HG02938 (cell line): ENCODE results near the gene BST1.

Experiments used
- ATAC-seq: cut with Tn5 transposase; IDR thresholded peaks from one replicate; pipeline ENCODE4 v1.9.1; 2021; ENCODE audit warnings: mild to moderate bottlenecking, moderate library complexity; ENCODE audit not compliant: unreplicated experiment

Gene BST1, protein sequence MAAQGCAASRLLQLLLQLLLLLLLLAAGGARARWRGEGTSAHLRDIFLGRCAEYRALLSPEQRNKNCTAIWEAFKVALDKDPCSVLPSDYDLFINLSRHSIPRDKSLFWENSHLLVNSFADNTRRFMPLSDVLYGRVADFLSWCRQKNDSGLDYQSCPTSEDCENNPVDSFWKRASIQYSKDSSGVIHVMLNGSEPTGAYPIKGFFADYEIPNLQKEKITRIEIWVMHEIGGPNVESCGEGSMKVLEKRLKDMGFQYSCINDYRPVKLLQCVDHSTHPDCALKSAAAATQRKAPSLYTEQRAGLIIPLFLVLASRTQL

GRCh38 chr4:15702941-15703403, at the start of gene BST1:
Gene BST1, plus strand, starts transcription at chr4:15703065. Its CDS starts 80 bp downstream, at chr4:15703145.
- no peak for ATAC-seq

DNA sequence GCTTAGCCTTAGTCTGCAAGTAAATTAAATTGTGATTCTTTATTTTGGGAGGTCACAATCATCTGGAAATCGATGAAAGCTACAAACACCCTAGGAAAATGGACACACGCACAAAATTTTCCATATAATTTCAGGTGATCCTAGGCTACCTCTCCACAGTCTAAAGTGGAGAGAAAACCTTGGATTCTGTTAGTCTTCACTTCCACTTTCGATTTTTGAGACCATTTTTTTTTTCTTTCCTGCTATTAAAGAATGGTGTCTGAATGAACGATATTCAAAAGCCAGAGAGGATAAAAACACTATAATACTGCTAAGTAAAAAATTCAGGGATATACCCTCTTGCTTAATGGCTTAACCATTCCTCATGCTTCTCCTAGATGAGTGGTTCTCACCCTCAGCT, 49.4 kb upstream of the BST1 start:
- ATAC-seq: no peak

DNA sequence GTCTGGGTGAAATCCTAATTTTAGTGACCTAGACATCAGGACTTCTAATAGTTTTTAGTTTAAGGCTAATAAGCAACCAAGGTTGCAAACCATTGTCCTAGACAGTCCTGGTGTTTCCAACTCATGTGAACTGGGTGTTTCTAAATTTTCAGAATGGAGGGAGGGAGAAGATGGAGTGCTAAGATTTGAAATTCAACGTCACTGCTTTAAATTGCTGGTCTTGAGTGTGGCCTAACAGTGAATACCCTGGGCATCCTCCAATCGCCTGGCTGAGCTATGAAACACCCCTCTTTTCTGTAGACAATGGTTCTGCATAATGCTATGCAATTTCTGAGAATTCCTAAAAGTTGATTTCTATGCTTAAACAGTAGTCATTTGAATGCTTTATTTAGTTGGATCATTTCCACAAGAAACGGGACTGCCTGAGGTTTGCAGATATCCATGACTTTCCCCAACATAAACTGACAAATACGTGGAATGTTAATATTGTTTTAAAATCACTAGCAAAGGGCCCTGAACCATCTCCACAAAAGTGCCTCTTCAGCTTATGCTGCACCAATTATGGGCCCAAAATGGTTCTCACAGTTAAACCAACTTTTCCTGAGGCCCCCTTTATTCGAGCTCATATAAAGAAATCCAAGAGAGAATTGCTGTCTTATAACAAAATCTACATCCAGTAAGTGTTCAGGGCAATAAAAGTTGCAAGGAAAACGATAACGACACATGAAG, 48.8 kb upstream of the BST1 start:
- ATAC-seq: peak; percentile 31

DNA sequence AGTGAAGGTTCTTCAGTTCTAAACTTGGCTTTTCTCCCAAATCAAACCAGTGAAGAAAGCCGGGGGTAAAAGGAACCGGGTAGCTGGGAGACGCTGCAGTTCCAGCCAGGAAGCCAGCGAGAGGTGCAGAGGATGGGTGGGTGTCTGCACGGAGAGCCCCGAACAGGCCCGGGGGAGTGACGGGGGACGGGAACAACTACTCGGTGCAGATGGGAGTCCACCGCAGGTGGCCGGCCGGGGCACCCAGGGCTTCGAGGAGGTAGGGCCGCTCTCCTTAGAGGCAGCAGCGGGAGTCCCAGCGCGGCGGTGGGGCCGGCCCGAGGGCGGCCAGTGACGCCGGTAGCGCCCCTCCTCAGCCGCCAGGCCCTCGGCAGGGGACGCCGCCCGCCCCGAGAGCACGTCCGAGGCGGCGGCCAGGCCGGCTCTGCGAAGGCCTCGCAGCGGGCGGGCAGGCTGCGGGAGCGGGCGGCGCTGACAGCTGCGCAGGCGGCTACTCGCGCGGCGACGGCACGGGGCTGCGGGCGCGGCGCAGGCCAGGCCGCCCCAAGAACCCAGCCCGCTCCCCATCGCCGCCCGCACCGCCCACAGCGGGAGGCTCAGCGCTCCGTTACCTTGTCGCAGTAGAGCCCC, 48.2 kb upstream of the BST1 start:
- ATAC-seq: peak; percentile 45

- ATAC-seq: peak; percentile 58
Observed at GRCh38 chr4:15655223-15656037, 47.4 kb upstream of the BST1 start, which contains the start of gene FBXL5. Gene FBXL5, minus strand, starts transcription at chr4:15655357. Its CDS starts 70 bp downstream, at chr4:15655287.

DNA sequence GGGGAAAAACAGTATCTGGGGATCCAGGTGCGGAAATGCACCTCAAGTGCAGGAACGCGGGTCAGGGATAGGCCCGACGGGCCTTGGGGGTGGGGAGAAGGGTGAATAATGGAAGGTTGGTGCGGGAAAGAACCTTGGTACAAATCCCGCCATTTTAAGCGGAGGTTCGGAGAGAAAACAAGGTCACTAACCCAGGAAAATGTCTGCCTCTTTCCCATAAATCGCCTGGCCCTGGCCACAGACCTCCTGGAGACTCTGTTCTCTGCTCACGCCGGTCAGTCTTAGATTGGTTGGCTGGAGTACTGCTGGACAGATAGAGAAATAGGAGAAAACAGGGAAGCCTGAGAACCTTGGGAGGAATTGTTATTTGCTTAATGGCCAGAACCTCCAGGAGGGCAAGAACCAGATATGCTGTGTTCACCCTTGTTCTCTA, 46.8 kb upstream of the BST1 start:
- no peak for ATAC-seq

DNA sequence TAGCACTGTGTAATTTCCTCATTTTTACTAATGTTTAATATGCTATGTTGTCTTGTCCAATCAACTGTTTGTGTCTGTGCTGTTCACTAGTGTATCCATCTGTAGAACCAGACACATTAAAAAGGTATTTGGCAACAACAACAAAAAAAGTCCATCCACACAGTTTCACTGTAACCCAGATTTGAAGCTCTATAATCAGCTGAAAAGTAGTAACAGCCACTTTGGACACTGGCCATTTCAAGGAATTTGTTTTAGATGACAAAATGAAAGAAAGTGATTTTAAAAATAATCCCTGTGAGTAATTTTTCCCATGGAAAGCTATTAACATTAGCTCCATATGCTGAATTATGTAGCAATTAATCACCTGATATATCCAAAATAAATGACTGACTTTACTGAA, 45.5 kb upstream of the BST1 start:
- no peak for ATAC-seq

GRCh38 chr4:15658136-15658770, 44.6 kb upstream of the BST1 start:
- no peak for ATAC-seq

DNA sequence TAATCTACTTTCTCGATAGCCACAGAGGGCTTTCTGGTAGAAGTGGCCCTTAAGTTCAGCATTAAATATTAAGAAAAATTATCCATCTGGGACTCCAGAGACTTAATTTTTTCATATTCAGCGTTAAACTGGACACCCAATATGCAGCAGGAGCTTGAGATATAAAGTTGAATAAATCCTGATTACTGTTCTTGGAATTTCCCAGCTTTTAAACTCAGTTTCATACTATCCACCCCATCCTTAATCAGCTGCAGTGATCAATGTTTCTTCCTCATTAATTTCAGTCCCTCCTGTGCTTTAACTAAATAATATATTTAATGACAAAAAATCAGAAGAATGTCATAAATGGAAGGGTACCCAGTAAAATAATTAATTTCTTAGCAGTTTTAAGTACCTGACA, 44.1 kb upstream of the BST1 start:
- ATAC-seq: no peak

DNA sequence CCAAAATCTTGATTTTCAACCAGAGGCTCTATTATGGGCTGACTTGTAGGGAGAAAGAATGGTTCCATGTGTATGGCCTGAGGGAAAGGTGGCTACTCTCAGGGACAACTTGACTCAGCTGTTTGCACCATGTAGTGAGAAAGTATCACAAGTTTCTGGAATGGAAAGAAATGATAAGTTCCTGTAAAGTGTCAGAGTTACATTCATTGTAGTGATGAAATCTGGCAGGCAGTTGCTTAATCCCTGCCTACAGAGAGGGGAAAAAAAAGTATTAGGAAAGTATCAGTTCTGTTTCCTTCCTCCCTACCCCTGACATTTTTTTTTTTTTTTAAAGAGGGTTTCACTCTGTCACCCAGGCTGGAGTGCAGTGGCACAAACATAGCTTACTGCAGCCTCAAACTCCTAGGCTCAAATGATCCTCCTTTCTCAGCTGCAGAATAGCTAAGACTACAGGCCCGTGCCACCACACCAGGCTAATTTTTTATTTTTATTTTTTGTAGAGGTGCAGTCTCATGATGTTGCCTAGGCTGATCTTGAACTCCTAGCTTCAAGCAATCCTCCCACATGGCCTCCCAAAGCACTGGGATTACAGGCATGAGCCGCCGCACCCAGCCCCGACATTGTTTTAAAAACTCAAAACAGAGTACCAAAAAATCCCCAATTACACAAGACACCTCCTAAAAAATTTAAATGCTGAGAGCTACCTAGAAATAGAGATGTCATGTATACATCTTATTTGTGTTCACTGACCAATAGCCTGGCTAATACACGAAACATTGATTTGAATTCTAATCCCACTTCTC, 42.9 kb upstream of the BST1 start:
- ATAC-seq: no peak

DNA sequence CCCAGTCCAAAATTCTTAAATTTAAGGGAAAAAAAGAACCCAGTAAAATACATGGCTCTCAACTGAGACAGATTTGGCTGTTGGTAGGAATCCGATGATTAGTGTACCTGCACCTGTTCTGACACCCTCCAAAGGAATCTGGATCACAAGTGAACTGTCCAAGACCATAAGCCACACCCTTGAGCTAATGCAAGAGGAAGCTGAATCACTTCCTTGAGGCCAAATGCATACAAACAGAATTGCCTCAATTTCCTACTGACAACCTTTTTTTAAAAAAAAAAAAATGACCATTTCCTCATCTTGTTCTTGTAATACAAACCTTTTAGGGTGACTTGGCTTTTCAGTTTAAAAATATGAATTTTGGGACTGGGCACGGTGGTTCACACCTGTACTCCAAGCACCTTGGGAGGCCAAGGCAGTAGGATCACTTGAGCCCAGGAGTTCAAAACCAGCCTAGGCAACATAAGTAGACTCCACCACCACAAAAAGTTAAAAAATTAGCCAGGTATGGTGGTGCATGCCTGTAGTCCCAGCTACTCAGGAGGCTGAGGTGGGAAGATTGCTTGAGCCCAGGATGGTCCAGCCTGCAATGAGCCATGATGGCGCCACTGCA, 37.0 kb upstream of the BST1 start:
- ATAC-seq: no peak

DNA sequence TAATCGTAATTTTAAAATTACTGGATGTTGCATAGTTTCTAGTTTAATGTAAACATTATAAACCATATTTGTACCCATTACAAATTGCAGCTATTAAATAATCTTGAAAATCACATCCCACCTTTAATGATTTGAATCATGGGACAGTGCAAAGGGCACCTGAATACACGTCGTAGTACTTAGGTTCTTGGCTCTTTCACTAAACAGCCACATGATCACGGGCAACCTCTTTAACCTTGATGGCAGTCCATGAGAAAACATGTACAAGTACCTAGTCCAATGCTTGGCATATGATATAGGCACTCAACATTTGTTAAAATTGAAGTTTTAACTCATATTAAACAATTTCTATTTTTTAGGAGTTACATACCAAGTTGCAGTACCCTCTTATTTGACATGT, 35.9 kb upstream of the BST1 start:
- no peak for ATAC-seq

- ATAC-seq: no peak
Observed at GRCh38 chr4:15668566-15669435, 34.1 kb upstream of the BST1 start.

DNA sequence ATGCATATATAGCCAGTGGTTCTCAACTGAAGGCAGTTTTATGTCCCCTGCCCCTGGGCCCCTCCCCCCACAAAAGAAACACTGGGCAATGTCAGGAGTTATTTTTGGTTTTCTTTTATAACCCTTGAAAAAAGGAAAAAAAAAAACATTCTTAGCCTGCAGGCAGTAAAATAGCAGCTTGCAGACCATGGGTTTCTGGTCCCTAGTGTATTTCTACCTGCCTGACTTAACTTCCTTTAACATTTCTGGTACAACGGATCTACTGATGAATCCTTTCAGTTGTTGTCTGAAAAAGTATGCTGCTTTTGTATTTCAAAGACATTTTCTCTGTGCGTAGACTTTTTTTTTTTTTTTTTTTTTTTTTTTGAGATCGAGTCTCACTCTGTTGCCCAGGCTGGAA, 32.3 kb upstream of the BST1 start:
- ATAC-seq: no peak

- ATAC-seq: no peak
Observed at GRCh38 chr4:15672101-15672500, 30.8 kb upstream of the BST1 start.

GRCh38 chr4:15673337-15673736, 29.5 kb upstream of the BST1 start:
- ATAC-seq: no peak

DNA sequence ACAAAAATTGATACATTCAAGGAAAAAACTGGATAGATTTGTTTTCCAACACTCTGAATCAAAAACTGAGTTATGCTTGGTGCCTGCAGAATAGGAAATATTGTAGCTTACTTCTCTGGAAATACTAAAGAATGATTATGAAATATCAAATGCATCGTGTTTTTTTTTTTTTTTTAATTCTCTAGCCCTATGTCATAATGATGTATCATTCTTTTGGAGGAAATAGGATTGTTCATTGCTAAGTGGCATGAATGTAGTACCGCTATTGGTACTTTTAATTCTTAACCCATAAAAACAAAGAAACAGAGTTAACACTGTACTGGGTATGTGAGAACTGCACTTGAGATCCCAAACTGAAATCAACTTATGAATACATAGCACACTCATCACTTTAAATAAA, 28.8 kb upstream of the BST1 start:
- ATAC-seq: no peak

DNA sequence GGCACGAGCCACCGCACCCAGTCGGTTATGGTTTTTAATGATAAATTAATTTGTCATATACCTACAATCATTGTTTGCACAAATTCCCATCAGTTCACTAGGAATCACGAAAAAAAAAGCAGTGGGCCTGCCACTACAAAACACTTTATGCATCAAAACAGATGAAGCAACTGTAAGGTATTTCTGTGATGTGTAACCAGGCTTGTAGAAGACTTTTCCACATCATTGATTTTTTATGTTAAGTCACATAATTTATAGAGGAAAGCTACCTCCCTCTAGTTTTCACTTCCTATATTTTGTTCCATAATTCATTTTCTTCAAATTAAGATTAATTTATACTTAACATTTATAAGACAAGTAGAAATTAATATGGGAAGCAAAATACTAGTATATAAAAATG, 27.9 kb upstream of the BST1 start:
- no peak for ATAC-seq
